Kidney epithelial cell (primary cell): ENCODE results near the gene ZNF511. TPM values are rescaled to one million over a fixed set of nuclear protein-coding genes. Genes with fewer than 3 reads are reported as not detected.
A peak's percentile ranks its signal among the peaks of the same experiment; 100 is the strongest.

Experiments
- DNase-seq: peaks from one replicate; pipeline ENCODE4 v3.0.0-alpha.2; 2010; ENCODE audit warnings: low read depth
- H3K27me3 ChIP-seq: 2 replicates; pipeline ENCODE4 v1.6.0; 2011; ENCODE audit warnings: low read length; ENCODE audit not compliant: control insufficient read depth, insufficient read depth
- H3K36me3 ChIP-seq: 2 replicates; pipeline ENCODE4 v1.5.1; 2011; ENCODE audit warnings: low read length; ENCODE audit not compliant: control insufficient read depth, insufficient read depth
- H3K4me3 ChIP-seq: 2 replicates; pipeline ENCODE4 v1.5.1; 2011; ENCODE audit warnings: low read depth, mild to moderate bottlenecking, control low read depth, low read length
- CTCF ChIP-seq: IDR thresholded peaks from 2 replicates; pipeline ENCODE4 v1.5.1; 2011; ENCODE audit warnings: mild to moderate bottlenecking, moderate library complexity, low read length, control low read depth, inconsistent platforms; ENCODE audit not compliant: insufficient read depth, poor library complexity, severe bottlenecking
- total RNA-seq: library from RNA; depleted of rRNA; stranded (reverse); fragments of >200 nt; gene quantifications from 2 replicates; pipeline ENCODE4 v1.2.3, GENCODE V29; 2015

The ZNF511 gene
- total RNA-seq, 1 donor from 2014 or later = 20.3 TPM

GRCh38 chr10:133309100-133309719, 496 bp downstream of the ZNF511 start:
- Histone ChIP-seq H3K4me3 (peak overlapping the region; percentile 78), H3K36me3 (no peaks in the 10 kb centered on the region), H3K27me3 (no peaks in the 10 kb centered on the region)
- no peak for TF ChIP-seq CTCF
- no peak for DNase-seq

GRCh38 chr10:133309720-133310398, 1.1 kb downstream of the ZNF511 start:
- Histone ChIP-seq H3K4me3 (no peak overlapping the region), H3K36me3 (no peaks in the 10 kb centered on the region), H3K27me3 (no peaks in the 10 kb centered on the region)
- no peak for DNase-seq
- no peak for TF ChIP-seq CTCF

GRCh38 chr10:133310399-133310755, 1.7 kb downstream of the ZNF511 start:
- Histone ChIP-seq H3K36me3 (no peaks in the 10 kb centered on the region), H3K4me3 (no peak overlapping the region), H3K27me3 (no peaks in the 10 kb centered on the region)
- DNase-seq = no peak
- no peak for TF ChIP-seq CTCF

GRCh38 chr10:133310789-133311188, 2.1 kb downstream of the ZNF511 start:
- DNase-seq = no peak
- no peak for TF ChIP-seq CTCF
- Histone ChIP-seq H3K36me3 (no peaks in the 10 kb centered on the region), H3K27me3 (no peaks in the 10 kb centered on the region), H3K4me3 (no peak overlapping the region)

- Histone ChIP-seq H3K27me3 (no peaks in the 10 kb centered on the region), H3K4me3 (no peak overlapping the region), H3K36me3 (no peaks in the 10 kb centered on the region)
- TF ChIP-seq CTCF = no peak
- DNase-seq = no peak
These were observed 2.9 kb downstream of the ZNF511 start for GRCh38 chr10:133311570-133311969.
